Activated CD8-positive, alpha-beta memory T cell treated with anti-CD3 and anti-CD28 coated beads for 1 hour (primary cell): Measurements from ENCODE around the gene HRCT1.

Experiments used
- DNase-seq, 2 donors: peaks; one replicate each; pipeline ENCODE4 v3.0.0-alpha.2; 2020; ENCODE audit warnings: low read depth in 1 of 2; ENCODE audit errors: extremely low read depth in 1 of 2

Gene HRCT1

DNA sequence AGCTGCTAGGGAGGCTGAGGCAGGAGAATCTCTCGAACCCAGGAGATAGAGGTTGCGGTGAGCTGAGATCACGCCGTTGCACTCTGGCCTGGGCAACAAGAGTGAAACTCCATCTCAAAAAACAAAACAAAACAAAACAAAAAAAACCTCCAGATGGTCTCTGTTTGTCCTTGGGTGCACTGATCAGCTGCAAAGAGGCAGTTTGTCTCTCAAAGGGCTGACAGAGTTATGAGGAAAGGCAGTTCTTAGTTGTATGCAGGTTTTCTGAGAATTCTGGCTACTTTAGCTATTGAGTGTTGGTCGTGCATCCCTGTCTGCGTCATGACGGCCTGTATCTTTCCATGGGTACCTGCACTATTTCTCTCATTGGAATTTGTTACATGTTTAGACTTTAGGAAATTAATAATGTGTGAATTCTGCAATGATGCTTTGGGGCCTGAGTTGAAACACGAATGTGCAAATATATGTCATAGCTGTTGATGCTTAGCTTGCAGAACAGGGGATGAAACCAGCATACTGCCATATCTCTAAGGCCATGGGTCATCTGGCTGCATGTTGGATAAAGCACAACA, 33.8 kb downstream of the HRCT1 start:
- DNase-seq, result no peak

DNA sequence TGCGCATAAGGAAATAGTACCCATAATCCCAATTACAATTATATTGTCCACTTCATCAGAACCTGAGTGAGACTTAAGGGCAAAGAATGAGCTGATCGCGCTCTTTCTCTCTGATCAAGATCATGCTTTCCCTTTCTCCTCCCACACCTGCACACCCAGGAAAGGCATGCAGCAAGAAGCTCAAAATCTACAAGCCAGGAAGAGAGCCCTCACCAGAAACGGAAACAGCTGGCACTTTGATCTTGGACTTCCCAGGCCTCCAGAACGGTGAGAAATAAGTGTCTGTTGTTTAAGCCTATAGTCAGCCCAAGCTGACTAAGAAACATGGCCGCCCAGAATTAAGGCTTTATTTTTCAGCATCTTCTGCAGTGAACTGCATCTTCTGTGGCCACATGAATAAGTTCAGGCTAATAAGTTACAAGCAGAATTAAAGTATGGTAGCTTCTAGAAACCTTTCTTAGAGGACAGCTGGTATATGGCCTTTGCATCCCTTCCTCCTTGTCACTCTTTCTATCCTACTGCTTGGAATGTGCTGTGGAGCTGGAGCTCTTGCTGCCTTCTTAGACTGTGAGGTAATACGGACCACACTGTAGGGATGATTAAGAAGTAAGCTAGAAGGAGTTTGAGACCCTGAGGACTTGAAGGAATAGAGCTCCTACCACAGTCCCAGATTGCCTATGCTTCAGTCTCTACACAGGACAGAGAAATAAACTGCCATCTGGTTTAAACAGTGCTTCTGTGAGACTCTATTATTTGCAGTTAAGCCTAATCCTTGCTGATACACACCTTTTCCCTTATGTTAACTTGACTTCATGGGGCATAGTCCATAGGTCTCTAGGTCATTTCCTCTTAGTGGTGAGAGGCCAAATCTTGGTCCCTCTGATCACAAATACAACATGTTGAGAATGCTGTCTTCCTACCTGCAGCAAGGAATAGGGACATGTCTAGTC, 34.7 kb downstream of the HRCT1 start:
- DNase-seq, result no peak

DNA sequence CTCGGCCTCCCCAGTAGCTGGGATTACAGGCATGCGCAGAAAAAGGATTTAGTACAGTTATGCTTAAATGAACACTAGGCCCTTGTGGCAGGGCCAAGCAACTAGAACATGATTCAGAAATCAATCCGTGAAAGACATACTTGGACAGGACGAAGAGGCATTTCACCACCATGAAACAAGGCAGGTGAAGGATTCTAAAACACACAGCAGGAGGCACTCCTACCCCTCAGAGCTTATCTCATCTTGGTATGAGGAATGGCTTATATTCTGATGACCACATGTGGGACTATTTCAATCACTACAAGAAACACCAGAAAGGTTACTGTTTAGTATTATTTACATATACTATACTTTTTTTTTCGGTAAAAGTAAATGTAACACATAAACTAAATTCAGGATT, 36.3 kb downstream of the HRCT1 start:
- no peak for DNase-seq

DNA sequence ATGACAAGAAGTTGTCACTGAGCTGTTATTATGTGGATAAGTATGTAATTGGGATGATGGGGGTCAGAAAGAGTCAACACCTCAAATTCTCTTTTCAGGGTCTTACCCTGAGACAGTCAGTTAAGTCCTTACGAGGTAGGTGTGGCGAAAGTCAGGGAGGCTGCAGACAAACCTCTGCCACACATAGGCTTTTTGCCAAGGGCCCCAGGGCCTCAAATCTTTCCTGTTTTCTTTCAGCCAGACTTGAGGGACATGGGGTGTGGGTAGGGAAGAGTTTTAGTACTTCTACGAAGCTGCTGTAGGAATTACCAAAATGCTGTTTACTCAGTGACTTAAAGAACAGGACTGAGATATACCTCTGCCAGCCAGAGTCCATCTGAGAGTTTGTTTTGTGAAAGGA, 38.2 kb downstream of the HRCT1 start:
- DNase-seq, result no peak

DNA sequence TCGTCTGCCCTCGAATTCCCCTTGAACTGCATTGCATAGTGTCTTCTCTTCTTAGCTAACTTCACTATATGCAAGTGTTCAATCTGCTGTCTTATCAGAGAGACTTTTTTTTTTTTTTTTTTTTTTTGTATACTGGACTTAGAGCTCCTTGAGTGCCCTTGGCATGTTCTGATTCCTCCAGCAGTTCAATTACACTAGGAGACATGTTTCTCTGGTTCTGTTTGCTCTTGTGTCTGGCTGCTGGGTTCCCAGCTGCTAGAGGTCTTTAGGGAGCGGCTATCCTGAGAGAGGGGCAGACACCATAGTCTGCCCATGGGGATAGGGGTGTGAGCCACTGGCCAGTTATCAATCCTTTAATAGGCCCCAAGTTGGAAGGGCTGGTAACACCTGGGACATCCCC, 38.8 kb downstream of the HRCT1 start:
- DNase-seq, result no peak

DNA sequence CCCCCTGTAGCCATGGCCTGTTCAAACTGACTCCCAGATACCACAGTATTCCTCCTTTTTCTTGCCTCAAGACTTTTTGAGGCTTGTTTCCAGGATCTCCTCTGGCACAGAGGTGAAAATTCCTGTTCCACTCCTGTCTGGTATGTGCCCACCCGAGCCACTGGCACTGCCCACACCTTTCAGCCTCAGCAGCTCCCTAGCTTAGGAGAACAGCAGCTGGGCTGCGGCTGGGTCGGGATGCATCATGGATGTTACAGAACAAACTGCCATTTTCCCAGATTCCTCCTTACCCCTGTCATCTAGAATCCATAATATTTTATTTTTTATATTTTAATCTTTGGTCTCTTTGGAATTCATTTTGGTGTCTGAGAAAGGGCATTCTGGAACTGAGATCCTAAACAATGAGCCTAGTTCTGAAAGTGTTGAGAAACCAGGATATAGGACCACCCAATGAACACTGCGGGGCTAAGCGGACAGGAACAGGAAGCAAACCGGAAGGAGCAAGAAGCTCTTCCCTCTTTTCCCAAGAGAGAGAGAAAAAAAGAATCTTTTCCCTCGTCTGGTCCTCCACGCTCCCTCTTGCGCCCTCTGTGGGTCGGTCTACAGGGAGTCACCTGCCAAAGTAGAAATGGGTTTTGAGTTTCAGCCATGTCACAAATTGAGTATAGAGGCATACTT, 39.5 kb downstream of the HRCT1 start:
- peak; percentile 12 to 52 for DNase-seq

DNA sequence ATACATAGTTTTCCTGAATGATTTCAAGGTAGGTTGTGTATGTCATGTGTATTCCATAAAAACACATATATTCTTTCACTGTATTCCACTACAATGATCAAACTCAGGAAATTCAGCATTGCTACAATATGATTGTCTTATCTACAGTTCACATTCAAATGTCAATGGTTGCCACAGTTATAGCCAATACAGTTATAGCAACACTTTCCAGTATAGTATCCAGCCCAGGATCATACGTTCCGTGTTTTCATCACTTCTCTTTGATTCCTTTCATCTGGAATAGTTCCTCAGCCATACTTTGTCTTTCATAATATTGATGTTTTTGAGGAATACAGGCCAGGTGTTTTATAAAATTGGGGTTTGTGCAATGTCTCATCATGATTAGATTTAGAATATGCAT, 42.4 kb downstream of the HRCT1 start:
- no peak for DNase-seq

DNA sequence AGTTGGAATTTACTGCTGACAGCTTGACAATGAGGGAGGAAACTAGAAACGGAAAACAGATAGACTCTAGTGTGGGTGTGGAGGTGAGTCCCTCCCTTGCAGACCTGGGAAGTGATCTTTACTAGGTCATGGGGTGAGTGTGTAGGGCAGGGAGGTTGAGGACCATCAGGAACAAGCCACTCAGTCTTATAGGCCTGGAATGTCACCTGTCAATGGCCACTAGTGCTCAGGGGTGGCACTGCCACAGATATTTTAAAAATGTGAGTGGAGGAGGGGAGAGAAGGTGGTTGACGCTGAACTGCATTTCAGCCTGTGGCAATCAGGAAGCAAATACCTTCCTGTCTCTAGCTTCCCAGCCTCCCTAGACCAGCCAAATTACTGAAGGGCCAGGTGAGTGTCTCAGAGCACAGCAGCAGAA, 42.9 kb downstream of the HRCT1 start:
- no peak for DNase-seq

DNA sequence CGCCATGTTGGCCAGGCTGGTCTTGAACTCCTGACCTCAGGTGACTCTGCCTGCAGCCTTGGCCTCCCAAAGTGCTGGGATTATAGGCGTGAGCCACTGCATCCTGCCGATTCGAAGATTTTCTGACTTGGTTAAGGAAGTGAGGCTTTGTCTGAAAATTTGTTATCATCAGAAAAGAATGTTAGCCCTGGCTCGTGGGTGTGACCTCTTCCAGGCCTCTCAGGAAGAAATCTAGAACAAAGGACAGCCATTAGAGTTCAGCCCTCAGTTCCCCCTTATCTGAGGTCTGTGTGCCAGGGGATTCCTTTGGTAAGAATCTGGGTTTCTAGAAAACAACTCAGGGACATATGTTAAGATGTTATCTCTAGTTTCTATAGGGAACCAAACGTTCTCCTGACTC, 45.7 kb downstream of the HRCT1 start:
- DNase-seq, result no peak

DNA sequence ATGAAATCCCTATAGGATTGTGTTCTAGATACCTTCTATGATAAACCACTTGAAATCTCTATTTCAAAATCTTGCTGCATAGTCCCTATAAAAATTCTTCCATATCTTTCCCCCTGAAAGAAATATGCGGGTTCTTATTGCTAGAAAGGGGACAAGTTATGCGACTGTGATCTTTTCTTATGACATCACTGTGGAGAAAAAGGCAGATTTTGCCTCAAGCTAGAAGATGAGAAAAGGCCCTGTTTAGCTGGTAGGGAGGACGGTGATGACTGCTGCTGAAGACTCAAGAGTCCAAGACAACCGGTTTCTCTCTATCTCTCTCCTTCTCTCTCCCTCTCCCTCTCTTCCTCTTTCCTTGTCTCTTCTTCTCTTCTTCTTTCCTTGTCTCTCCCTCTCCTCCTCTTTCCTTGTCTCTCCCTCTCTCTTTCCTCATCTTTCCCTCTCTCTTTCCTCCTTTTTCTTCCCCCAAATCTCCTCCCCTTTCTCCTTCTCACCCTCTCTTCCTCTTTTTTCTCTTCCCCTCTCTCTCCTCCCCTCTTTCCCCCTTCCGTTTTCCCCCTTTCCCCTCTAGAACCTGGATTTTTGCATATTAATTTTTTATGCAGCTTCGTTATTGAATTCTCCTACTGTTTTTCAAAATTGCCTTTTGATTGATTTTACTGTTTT, 46.7 kb downstream of the HRCT1 start:
- DNase-seq, result no peak

DNA sequence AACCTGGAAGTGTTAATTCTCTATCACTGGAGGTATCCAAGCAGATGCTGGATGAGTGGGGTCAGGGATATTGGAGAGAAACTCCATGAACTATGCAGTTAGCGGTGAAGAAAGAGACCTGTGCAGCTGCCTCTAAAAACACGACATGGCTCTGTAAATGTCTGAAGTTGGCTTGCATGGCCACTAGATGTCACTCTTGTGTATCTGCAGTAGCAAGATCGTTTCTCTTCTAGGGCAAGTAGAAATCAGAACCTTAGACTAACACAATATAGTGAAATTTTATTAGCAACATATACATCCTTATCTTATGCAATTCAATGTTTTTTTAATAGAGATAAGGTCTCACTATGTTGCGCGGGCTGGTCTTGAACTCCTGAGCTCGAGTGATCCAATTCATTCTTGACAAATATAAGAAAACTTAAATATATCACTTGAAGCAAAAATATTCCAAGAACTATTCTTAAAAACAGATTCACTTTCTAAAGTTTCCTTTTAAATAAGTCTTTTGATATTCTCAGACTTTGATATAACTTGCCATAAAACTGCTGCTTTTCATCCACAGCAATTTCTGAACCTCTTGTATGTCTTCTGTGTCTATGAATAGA, 49.0 kb downstream of the HRCT1 start:
- DNase-seq, result peak in 1 of 2 donors; percentile 4

DNA sequence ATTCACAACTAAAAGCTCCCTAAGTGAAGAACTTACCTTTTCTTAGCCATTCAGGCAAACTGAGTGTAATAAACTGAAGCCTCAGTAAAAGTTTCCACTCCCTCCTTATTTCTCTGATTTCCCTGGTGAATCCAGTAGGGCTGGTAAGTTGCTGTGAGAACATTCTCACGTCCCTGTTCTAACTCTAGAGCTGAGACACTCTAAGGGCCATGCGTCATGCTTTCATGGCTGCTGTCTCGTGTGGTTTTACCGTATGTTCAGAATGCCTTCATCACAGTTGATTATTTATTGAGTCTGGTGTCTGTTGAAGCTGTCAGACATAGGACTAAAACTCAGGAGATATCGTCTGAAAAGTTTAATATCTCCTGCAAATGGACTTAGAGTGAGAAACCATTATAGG, 50.6 kb downstream of the HRCT1 start:
- DNase-seq, result no peak
